ENCODE measurements around the gene LRRC28.

The LRRC28 gene

GRCh38 chr15:99416191-99417188, 165.2 kb downstream of the LRRC28 start:
- no peak for DNase-seq (ENCODE audit: low read depth)

- peak; percentile 35 for DNase-seq (ENCODE audit: low read depth)
These were observed 169.9 kb downstream of the LRRC28 start for GRCh38 chr15:99421172-99421656.

GRCh38 chr15:99421758-99422157, 170.5 kb downstream of the LRRC28 start:
- no peak for DNase-seq (ENCODE audit: low read depth)

GRCh38 chr15:99423186-99424130, 172.2 kb downstream of the LRRC28 start:
- DNase-seq (ENCODE audit: low read depth): no peak

- DNase-seq (ENCODE audit: low read depth): no peak
These were observed 172.9 kb downstream of the LRRC28 start for GRCh38 chr15:99424131-99424571.

GRCh38 chr15:99424978-99425656, 173.8 kb downstream of the LRRC28 start:
- DNase-seq (ENCODE audit: low read depth): peak; percentile 30

GRCh38 chr15:99425657-99426301, 174.5 kb downstream of the LRRC28 start:
- DNase-seq (ENCODE audit: low read depth): no peak

GRCh38 chr15:99426431-99427105, 175.3 kb downstream of the LRRC28 start:
- DNase-seq (ENCODE audit: low read depth): no peak

- no peak for DNase-seq (ENCODE audit: low read depth)
These were observed 175.9 kb downstream of the LRRC28 start for GRCh38 chr15:99427210-99427609.

- no peak for DNase-seq (ENCODE audit: low read depth)
These were observed 176.5 kb downstream of the LRRC28 start for GRCh38 chr15:99427668-99428361.

GRCh38 chr15:99429681-99430081, 178.4 kb downstream of the LRRC28 start:
- DNase-seq (ENCODE audit: low read depth): no peak

GRCh38 chr15:99430881-99431401, 179.7 kb downstream of the LRRC28 start:
- no peak for DNase-seq (ENCODE audit: low read depth)

GRCh38 chr15:99431661-99432091, 180.4 kb downstream of the LRRC28 start:
- DNase-seq (ENCODE audit: low read depth): no peak

GRCh38 chr15:99432271-99433025, 181.2 kb downstream of the LRRC28 start:
- no peak for DNase-seq (ENCODE audit: low read depth)

- no peak for DNase-seq (ENCODE audit: low read depth)
These were observed 181.9 kb downstream of the LRRC28 start for GRCh38 chr15:99433026-99433756.

- no peak for DNase-seq (ENCODE audit: low read depth)
These were observed 182.6 kb downstream of the LRRC28 start for GRCh38 chr15:99433757-99434450.

- no peak for DNase-seq (ENCODE audit: low read depth)
These were observed 183.3 kb downstream of the LRRC28 start for GRCh38 chr15:99434506-99435112.
